NB4 (cell line): ENCODE measurements around the gene GBA3.

Source experiments
- DNase-seq: peaks from one replicate; pipeline ENCODE4 v3.0.0; 2010; ENCODE audit warnings: low read depth
- H3K4me3 ChIP-seq: one replicate; pipeline ENCODE4 v1.5.1; 2011; ENCODE audit warnings: mild to moderate bottlenecking, low read depth, low read length, moderate library complexity
- MYC ChIP-seq: IDR thresholded peaks from 2 replicates; pipeline ENCODE4 v1.6.1; 2011; ENCODE audit warnings: low read depth, low read length
- POLR2A ChIP-seq: IDR thresholded peaks from 2 replicates; pipeline ENCODE4 v1.6.1; 2011; ENCODE audit warnings: mild to moderate bottlenecking; ENCODE audit not compliant: insufficient read length; ENCODE audit errors: extremely low read depth
- TF ChIP-seq, protein P1 (sequence below): IDR thresholded peaks from one replicate; pipeline ENCODE4 v1.5.1; 2012; ENCODE audit warnings: low read depth, low read length
- TF ChIP-seq, protein P2 (sequence below): IDR thresholded peaks from 2 replicates; pipeline ENCODE4 v1.6.1; 2011; ENCODE audit warnings: low read depth, low read length

Gene GBA3

DNA sequence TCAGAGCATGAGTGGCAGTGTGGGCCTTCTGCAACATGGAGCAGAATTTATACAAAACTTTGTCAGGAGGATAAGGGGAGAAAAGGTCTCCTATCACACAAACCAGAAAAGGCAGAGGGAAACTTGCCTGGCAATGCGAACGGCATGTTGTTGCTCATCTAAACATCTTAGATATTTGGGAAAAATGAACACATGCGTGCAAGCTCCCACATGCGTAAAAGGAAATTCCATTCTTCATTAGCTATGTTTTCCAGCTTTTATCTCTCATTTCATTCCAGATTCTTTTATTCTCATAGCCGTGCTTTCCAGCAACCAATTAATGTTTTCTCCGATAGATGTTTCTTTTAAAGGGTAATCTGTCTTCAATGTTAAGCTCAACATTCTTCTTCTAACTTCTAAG lies 31.3 kb upstream of the GBA3 start:
- no peak for DNase-seq
- TF ChIP-seq MYC: no peak
- TF ChIP-seq POLR2A: no peak
- TF ChIP-seq, protein P1, sequence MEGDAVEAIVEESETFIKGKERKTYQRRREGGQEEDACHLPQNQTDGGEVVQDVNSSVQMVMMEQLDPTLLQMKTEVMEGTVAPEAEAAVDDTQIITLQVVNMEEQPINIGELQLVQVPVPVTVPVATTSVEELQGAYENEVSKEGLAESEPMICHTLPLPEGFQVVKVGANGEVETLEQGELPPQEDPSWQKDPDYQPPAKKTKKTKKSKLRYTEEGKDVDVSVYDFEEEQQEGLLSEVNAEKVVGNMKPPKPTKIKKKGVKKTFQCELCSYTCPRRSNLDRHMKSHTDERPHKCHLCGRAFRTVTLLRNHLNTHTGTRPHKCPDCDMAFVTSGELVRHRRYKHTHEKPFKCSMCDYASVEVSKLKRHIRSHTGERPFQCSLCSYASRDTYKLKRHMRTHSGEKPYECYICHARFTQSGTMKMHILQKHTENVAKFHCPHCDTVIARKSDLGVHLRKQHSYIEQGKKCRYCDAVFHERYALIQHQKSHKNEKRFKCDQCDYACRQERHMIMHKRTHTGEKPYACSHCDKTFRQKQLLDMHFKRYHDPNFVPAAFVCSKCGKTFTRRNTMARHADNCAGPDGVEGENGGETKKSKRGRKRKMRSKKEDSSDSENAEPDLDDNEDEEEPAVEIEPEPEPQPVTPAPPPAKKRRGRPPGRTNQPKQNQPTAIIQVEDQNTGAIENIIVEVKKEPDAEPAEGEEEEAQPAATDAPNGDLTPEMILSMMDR: no peak
- TF ChIP-seq, protein P2, sequence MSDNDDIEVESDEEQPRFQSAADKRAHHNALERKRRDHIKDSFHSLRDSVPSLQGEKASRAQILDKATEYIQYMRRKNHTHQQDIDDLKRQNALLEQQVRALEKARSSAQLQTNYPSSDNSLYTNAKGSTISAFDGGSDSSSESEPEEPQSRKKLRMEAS: no peak
- H3K4me3 ChIP-seq: no peak overlapping the region

DNA sequence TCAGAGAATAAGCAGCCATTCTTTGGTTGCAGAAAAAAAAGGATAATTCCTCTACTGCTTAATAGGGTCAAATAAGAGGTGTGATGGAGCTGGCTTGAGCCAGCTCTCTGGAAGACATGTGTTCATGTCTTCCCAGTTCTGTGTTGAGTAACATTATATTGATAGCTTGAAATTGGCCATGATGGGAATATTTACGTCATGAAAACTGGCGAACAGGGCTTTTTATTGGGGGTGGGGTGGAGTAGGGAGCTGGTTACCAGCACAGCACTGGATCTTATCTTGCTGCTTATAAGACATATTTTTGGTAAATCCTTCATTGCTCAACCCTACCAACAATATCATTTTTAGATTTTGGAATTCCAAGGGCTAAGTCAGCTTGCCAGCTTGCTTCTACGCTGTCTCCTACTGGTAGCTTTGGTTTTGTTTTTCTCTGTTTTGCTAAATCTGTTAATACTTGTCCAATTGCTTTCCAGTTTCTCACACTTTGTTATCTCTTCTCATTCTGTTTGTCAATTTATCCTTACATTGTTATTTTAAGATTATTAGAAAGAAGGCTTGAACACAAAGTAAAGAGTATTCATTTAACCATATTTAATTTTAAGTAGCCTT lies 25.3 kb upstream of the GBA3 start:
- H3K4me3 ChIP-seq: no peak overlapping the region
- TF ChIP-seq, protein P2: no peak
- no peak for DNase-seq

DNA sequence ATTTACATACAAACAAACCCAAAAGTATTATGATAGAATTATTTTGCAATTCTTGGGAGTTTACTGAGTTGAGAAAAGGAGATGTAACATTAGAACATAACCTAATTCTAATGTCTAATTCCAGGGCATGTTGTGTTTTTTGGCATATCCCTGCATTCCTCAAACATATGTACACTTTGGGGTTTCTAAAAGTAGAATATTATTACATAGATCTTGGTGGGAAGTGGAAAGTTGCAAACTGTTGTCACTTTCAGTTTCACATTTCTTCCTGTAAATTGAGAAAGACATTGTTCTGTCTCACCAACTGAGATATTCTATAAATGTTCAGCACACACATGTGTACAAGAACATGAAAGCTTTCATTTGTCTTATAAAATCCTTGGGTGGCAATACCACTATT lies 24.4 kb upstream of the GBA3 start:
- no peak overlapping the region for H3K4me3 ChIP-seq
- DNase-seq: no peak
- TF ChIP-seq POLR2A (no peak), MYC (no peak)
- TF ChIP-seq, protein P1: no peak
- TF ChIP-seq, protein P2: no peak

DNA sequence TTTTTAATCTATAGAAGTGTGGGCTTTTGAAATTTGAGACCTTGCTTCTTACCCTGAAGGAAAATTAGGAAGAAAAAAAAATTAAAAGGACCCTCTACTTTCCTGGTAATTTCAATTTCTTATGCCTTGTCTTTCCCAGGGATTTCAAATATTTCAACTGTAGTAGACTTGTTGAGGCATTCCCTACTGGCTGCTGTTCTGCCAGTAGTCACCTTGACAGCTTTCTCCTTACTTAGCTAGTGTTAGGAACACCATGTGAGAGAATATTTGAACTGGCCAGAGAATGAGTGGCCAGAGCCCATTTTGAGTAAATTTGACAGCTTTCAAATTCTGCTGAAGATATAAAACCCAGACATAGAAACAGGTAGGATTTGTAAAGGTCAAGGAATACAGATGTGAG lies 24.0 kb upstream of the GBA3 start:
- H3K4me3 ChIP-seq: no peak overlapping the region
- TF ChIP-seq MYC (no peak), POLR2A (no peak)
- TF ChIP-seq, protein P2: no peak
- TF ChIP-seq, protein P1: no peak
- no peak for DNase-seq

DNA sequence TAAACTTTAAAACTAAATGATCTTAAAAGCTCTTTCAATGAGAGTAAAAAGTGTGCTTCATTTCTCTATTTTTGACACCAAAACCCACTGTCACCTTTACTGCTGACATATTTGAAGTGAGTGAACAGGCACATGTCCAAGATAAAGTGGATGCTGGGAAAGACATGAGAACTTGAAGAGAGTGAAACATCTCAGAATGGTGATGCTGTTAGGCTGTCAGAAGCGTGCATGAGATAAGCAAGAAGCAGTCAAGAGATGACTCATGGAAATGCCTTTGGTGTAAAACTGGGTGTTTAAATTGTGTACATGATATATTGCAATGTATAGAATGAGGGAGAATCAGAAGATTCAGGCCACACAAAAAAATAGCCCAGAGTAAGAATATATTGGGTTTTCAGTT lies 21.8 kb upstream of the GBA3 start:
- TF ChIP-seq, protein P2: no peak
- TF ChIP-seq POLR2A (no peak), MYC (no peak)
- TF ChIP-seq, protein P1: no peak
- DNase-seq: no peak
- H3K4me3 ChIP-seq: no peak overlapping the region

DNA sequence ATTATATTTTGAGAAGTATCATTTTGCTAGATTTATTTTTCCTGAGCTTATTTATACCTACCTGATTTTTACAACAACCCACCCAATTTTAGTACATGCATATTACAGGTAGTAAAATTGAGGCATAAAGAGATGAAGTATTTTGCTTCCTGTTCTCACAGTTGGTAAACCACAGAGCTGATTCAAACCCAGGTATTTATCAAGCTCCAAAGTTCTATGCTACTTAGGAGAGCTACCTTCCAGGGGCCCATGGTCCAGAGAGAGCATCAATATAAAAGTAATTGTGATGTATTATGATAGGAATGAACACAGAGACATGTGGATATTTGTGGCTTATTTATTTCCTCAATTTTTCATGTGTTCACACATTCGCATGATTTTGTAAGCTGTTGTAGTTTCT lies 20.2 kb upstream of the GBA3 start:
- no peak for DNase-seq
- no peak for TF ChIP-seq POLR2A
- no peak for TF ChIP-seq MYC
- TF ChIP-seq, protein P1: no peak
- TF ChIP-seq, protein P2: no peak
- H3K4me3 ChIP-seq: no peak overlapping the region
